ENCODE data around the gene PFN4.
A peak's percentile ranks its signal among the peaks of the same experiment; 100 is the strongest.
"Not testable (repeated sequence)": the region's sequence is repeated elsewhere in the genome, so short reads cannot be mapped to it uniquely, and the experiment has no call there.

Gene PFN4

GRCh38 chr2:24123195-24123921 is at the start of gene PFN4, which contains the start of gene FAM228B:
Gene PFN4 (minus strand): TSS chr2:24123334. CDS start chr2:24122535, 799 bp downstream.
Gene FAM228B (plus strand): TSS chr2:24123469. CDS start chr2:24124362, 893 bp downstream.
- DNase-seq, result peak; percentile 90 to 92

GRCh38 chr2:24169023-24169422 is 45.9 kb upstream of the PFN4 start:
- DNase-seq, result no peak

GRCh38 chr2:24164416-24164973 is 41.4 kb upstream of the PFN4 start:
- no peak for DNase-seq

- no peak for DNase-seq
Observed at GRCh38 chr2:24163601-24164000, 40.5 kb upstream of the PFN4 start.

GRCh38 chr2:24163186-24163585 is 40.1 kb upstream of the PFN4 start:
- no peak for DNase-seq

GRCh38 chr2:24162494-24162893 is 39.4 kb upstream of the PFN4 start:
- no peak for DNase-seq

GRCh38 chr2:24160761-24161160 is 37.6 kb upstream of the PFN4 start:
- DNase-seq, result no peak

- no peak for DNase-seq
Observed at GRCh38 chr2:24159708-24160107, 36.6 kb upstream of the PFN4 start.

GRCh38 chr2:24158131-24158530 is 35.0 kb upstream of the PFN4 start:
- DNase-seq, result no peak

GRCh38 chr2:24153478-24153877 is 30.3 kb upstream of the PFN4 start:
- DNase-seq, result no peak

- DNase-seq, result no peak
Observed at GRCh38 chr2:24152413-24153197, 29.5 kb upstream of the PFN4 start.

- DNase-seq, result no peak
Observed at GRCh38 chr2:24147364-24147763, 24.2 kb upstream of the PFN4 start.

GRCh38 chr2:24140305-24140704 is 17.2 kb upstream of the PFN4 start:
- DNase-seq, result not testable (repeated sequence)

- DNase-seq, result no peak
Observed at GRCh38 chr2:24132543-24132942, 9.4 kb upstream of the PFN4 start.

- DNase-seq, result no peak
Observed at GRCh38 chr2:24125956-24126355, 2.8 kb upstream of the PFN4 start.

- peak in 1 of 2 experiments; percentile 61 for DNase-seq
Observed at GRCh38 chr2:24123922-24124580, 917 bp upstream of the PFN4 start.

- peak in 1 of 2 experiments; percentile 21 for DNase-seq
Observed at GRCh38 chr2:24122366-24123194, 554 bp downstream of the PFN4 start.

- peak; percentile 4 to 62 for DNase-seq
Observed at GRCh38 chr2:24121469-24121868, 1.7 kb downstream of the PFN4 start.

- DNase-seq, result no peak
Observed at GRCh38 chr2:24121066-24121465, 2.1 kb downstream of the PFN4 start.

GRCh38 chr2:24117902-24118301 is 5.2 kb downstream of the PFN4 start:
- DNase-seq, result no peak

- DNase-seq, result no peak
Observed at GRCh38 chr2:24115057-24115456, 8.1 kb downstream of the PFN4 start.

GRCh38 chr2:24111407-24111901 is 11.7 kb downstream of the PFN4 start:
- DNase-seq, result no peak
